ENCODE data around the gene PIK3R6. TPM values are rescaled to one million over a fixed set of nuclear protein-coding genes. Genes with fewer than 3 reads are reported as not detected.

The PIK3R6 gene
- total RNA-seq, 2 donors from 2014 or later, result 0.67 to 0.83 TPM

GRCh38 chr17:8755590-8756255, 111.8 kb downstream of the PIK3R6 start:
- ATAC-seq (no peak), DNase-seq (no peak)
- Mint-ChIP-seq H3K27ac (peak overlapping the region; percentile 32), H3K4me1 (peaks cover 3% of the 10 kb centered on the region), H3K4me3 (no peak overlapping the region), H3K36me3 (ENCODE audit: low read depth) (peaks cover 17% of the 10 kb centered on the region), H3K27me3 (peaks cover 55% of the 10 kb centered on the region)
- no peaks in the 10 kb centered on the region for H3K9me3 ChIP-seq (ENCODE audit: control insufficient read depth, low read length, poor library complexity, severe bottlenecking)

- Mint-ChIP-seq H3K4me3 (no peak overlapping the region), H3K27ac (no peak overlapping the region), H3K36me3 (ENCODE audit: low read depth) (peaks cover 17% of the 10 kb centered on the region), H3K27me3 (peaks cover 46% of the 10 kb centered on the region), H3K4me1 (peaks cover 3% of the 10 kb centered on the region)
- H3K9me3 ChIP-seq (ENCODE audit: control insufficient read depth, low read length, poor library complexity, severe bottlenecking), result no peaks in the 10 kb centered on the region
- DNase-seq, result no peak
- no peak for ATAC-seq
Observed at GRCh38 chr17:8754890-8755289, 112.6 kb downstream of the PIK3R6 start.

- DNase-seq (no peak), ATAC-seq (no peak)
- Mint-ChIP-seq H3K27ac (no peak overlapping the region), H3K36me3 (ENCODE audit: low read depth) (peaks cover 20% of the 10 kb centered on the region), H3K4me1 (peaks cover 3% of the 10 kb centered on the region), H3K27me3 (peaks cover 45% of the 10 kb centered on the region), H3K4me3 (no peak overlapping the region)
- H3K9me3 ChIP-seq (ENCODE audit: control insufficient read depth, low read length, poor library complexity, severe bottlenecking), result no peaks in the 10 kb centered on the region
Observed at GRCh38 chr17:8753976-8754440, 113.5 kb downstream of the PIK3R6 start.

GRCh38 chr17:8753136-8753975, 114.1 kb downstream of the PIK3R6 start:
- H3K4me3 Mint-ChIP-seq, result no peak overlapping the region
- no peak for DNase-seq
- H3K9me3 ChIP-seq (ENCODE audit: control insufficient read depth, low read length, poor library complexity, severe bottlenecking), result no peaks in the 10 kb centered on the region
- ATAC-seq, result no peak
- peaks cover 44% of the 10 kb centered on the region for H3K27me3 Mint-ChIP-seq
- no peak overlapping the region for H3K27ac Mint-ChIP-seq
- H3K4me1 Mint-ChIP-seq, result peaks cover 4% of the 10 kb centered on the region
- H3K36me3 Mint-ChIP-seq (ENCODE audit: low read depth), result peaks cover 20% of the 10 kb centered on the region

Other genes starting within 250 kb of the PIK3R6 start
- under 1 TPM; 0.42 to 0.99 TPM for gene MYH10, start 236.9 kb downstream of the PIK3R6 start, total RNA-seq
- under 1 TPM; 0.26 to 0.67 TPM for gene CCDC42, start 122.8 kb downstream of the PIK3R6 start, total RNA-seq
- not detected for gene SPDYE4, start 109.1 kb downstream of the PIK3R6 start, total RNA-seq
- not detected for gene MFSD6L, start 68.3 kb downstream of the PIK3R6 start, total RNA-seq
- 100 to 1,000 TPM; 164 to 177 TPM for gene PIK3R5, start 98.0 kb upstream of the PIK3R6 start, total RNA-seq
- under 1 TPM; 0.12 to 0.16 TPM for gene NTN1, start 153.8 kb upstream of the PIK3R6 start, total RNA-seq